ENCODE data around the gene TXK.
A peak's percentile ranks its signal among the peaks of the same experiment; 100 is the strongest.

The TXK gene

GRCh38 chr4:48139691-48140090 is 5.6 kb upstream of the TXK start:
- no peak for DNase-seq (ENCODE audit: extremely low spot score)
- POLR2A ChIA-PET, result no interaction called here
- TF ChIP-seq CTCF (IDR thresholded peaks at IDR 0.05; ENCODE audit: control extremely low read depth, extremely low read depth, low read depth, missing control alignments), result no peak
- CTCF ChIA-PET, result interaction anchor here (0.7 to 7.6 kb wide), 6 partner anchors 9 to 406 kb away, joined by 3 to 44 read pairs (median 3); no protein-coding TSS in a partner anchor

- CTCF ChIA-PET, result interaction anchor here (0.7 to 7.6 kb wide), 4 partner anchors 9 to 407 kb away, joined by 3 to 44 read pairs (median 3); no protein-coding TSS in a partner anchor
- DNase-seq (ENCODE audit: extremely low spot score), result peak; percentile 30
- TF ChIP-seq CTCF (IDR thresholded peaks at IDR 0.05; ENCODE audit: control extremely low read depth, extremely low read depth, low read depth, missing control alignments), result no peak
- POLR2A ChIA-PET, result no interaction called here
These were observed 4.9 kb upstream of the TXK start for GRCh38 chr4:48138936-48139335.

GRCh38 chr4:48138511-48138910 is 4.5 kb upstream of the TXK start:
- POLR2A ChIA-PET, result no interaction called here

GRCh38 chr4:48137846-48138245 is 3.8 kb upstream of the TXK start:
- DNase-seq (ENCODE audit: extremely low spot score), result no peak
- TF ChIP-seq CTCF (IDR thresholded peaks at IDR 0.05; ENCODE audit: control extremely low read depth, extremely low read depth, low read depth, missing control alignments), result no peak
- POLR2A ChIA-PET, result no interaction called here
- CTCF ChIA-PET, result interaction anchor here (1.1 to 7.6 kb wide), 4 partner anchors 10 to 152 kb away, joined by 3 to 44 read pairs (median 5); no protein-coding TSS in a partner anchor

More at GRCh38 chr4:48138511-48138910, 4.5 kb upstream of the TXK start:
- TF ChIP-seq CTCF (IDR thresholded peaks at IDR 0.05; ENCODE audit: control extremely low read depth, extremely low read depth, low read depth, missing control alignments), result no peak
- DNase-seq (ENCODE audit: extremely low spot score), result no peak
- CTCF ChIA-PET, result interaction anchor here (1.1 to 7.6 kb wide), 3 partner anchors 9 to 152 kb away, joined by 3 to 44 read pairs (median 3); no protein-coding TSS in a partner anchor

- no peak for TF ChIP-seq CTCF (IDR thresholded peaks at IDR 0.05; ENCODE audit: control extremely low read depth, extremely low read depth, low read depth, missing control alignments)
- ChIA-PET CTCF (no interaction called here), POLR2A (no interaction called here)
- no peak for DNase-seq (ENCODE audit: extremely low spot score)
These were observed 381 bp downstream of the TXK start for GRCh38 chr4:48133669-48134068.

GRCh38 chr4:48131736-48132135 is 2.3 kb downstream of the TXK start:
- no peak for TF ChIP-seq CTCF (IDR thresholded peaks at IDR 0.05; ENCODE audit: control extremely low read depth, extremely low read depth, low read depth, missing control alignments)
- DNase-seq (ENCODE audit: extremely low spot score), result no peak
- POLR2A ChIA-PET, result interaction anchor here (0.6 kb wide), 1 partner anchor 219 kb away, joined by 6 read pairs; no protein-coding TSS in a partner anchor
- CTCF ChIA-PET, result interaction anchor here (1.0 to 2.9 kb wide), 6 partner anchors 8 to 414 kb away, joined by 3 to 9 read pairs (median 4); no protein-coding TSS in a partner anchor
